Measurements from ENCODE around the gene MTCL3.

MTCL3 gene

GRCh38 chr6:127494240-127494767 lies 24.8 kb downstream of the MTCL3 start:
- no peak for DNase-seq (ENCODE audit: extremely low spot score)
- ChIA-PET POLR2A (no interaction called here), CTCF (interaction anchor here (0.7 to 2.5 kb wide), 3 partner anchors 15 to 44 kb away, joined by 4 to 9 read pairs (median 4); no protein-coding TSS in a partner anchor)
- TF ChIP-seq CTCF (IDR thresholded peaks at IDR 0.05; ENCODE audit: control extremely low read depth, extremely low read depth, low read depth, missing control alignments): no peak

GRCh38 chr6:127489248-127489647 lies 29.9 kb downstream of the MTCL3 start:
- TF ChIP-seq CTCF (IDR thresholded peaks at IDR 0.05; ENCODE audit: control extremely low read depth, extremely low read depth, low read depth, missing control alignments): no peak
- no peak for DNase-seq (ENCODE audit: extremely low spot score)
- POLR2A ChIA-PET: no interaction called here
- CTCF ChIA-PET: interaction anchor here (1.1 to 2.7 kb wide), 7 partner anchors 14 to 30 kb away, joined by 3 to 6 read pairs (median 5); partner anchors contain the start of gene KIAA0408

GRCh38 chr6:127486934-127487333 lies 32.2 kb downstream of the MTCL3 start:
- no peak for DNase-seq (ENCODE audit: extremely low spot score)
- TF ChIP-seq CTCF (IDR thresholded peaks at IDR 0.05; ENCODE audit: control extremely low read depth, extremely low read depth, low read depth, missing control alignments): no peak
- POLR2A ChIA-PET: no interaction called here
- CTCF ChIA-PET: interaction anchor here (1.1 to 1.6 kb wide), 4 partner anchors 11 to 29 kb away, joined by 4 to 7 read pairs (median 4); no protein-coding TSS in a partner anchor

- DNase-seq (ENCODE audit: extremely low spot score): peak; percentile 61
- TF ChIP-seq CTCF (IDR thresholded peaks at IDR 0.05; ENCODE audit: control extremely low read depth, extremely low read depth, low read depth, missing control alignments): no peak
- ChIA-PET CTCF (interaction anchor here (0.7 to 2.9 kb wide), 9 partner anchors 8 to 32 kb away, joined by 3 to 15 read pairs (median 4); no protein-coding TSS in a partner anchor), POLR2A (no interaction called here)
Observed at GRCh38 chr6:127484212-127484863, 34.8 kb downstream of the MTCL3 start.

GRCh38 chr6:127483399-127484055 lies 35.6 kb downstream of the MTCL3 start:
- POLR2A ChIA-PET: no interaction called here
- CTCF ChIA-PET: interaction anchor here (0.9 to 2.9 kb wide), 7 partner anchors 9 to 32 kb away, joined by 3 to 15 read pairs (median 4); no protein-coding TSS in a partner anchor
- DNase-seq (ENCODE audit: extremely low spot score): no peak
- TF ChIP-seq CTCF (IDR thresholded peaks at IDR 0.05; ENCODE audit: control extremely low read depth, extremely low read depth, low read depth, missing control alignments): no peak

- no peak for TF ChIP-seq CTCF (IDR thresholded peaks at IDR 0.05; ENCODE audit: control extremely low read depth, extremely low read depth, low read depth, missing control alignments)
- no peak for DNase-seq (ENCODE audit: extremely low spot score)
- ChIA-PET POLR2A (no interaction called here), CTCF (interaction anchor here (1.2 to 1.5 kb wide), 2 partner anchors 15 to 27 kb away, joined by 3 to 4 read pairs; no protein-coding TSS in a partner anchor)
Observed at GRCh38 chr6:127482325-127482724, 36.8 kb downstream of the MTCL3 start.
